ENCODE results near the gene CCND3. TPM values are rescaled to one million over a fixed set of nuclear protein-coding genes. Genes with fewer than 3 reads are reported as not detected.

CCND3 gene
- 54.9 and 113 TPM in 2 replicates for total RNA-seq

- no peak for DNase-seq (ENCODE audit: low read depth)
Measured at GRCh38 chr6:41941280-41942066, at the start of gene CCND3. Gene CCND3 (minus strand): TSS chr6:41941808. CDS start chr6:41941649, 159 bp downstream.

GRCh38 chr6:41986339-41986738, 44.7 kb upstream of the CCND3 start:
- no peak for DNase-seq (ENCODE audit: low read depth)

- DNase-seq (ENCODE audit: low read depth) = peak; percentile 74
Measured at GRCh38 chr6:41984623-41985022, 43.0 kb upstream of the CCND3 start.

GRCh38 chr6:41976794-41977484, 35.3 kb upstream of the CCND3 start:
- DNase-seq (ENCODE audit: low read depth) = peak; percentile 68

GRCh38 chr6:41975276-41975675, 33.7 kb upstream of the CCND3 start:
- DNase-seq (ENCODE audit: low read depth) = no peak

- DNase-seq (ENCODE audit: low read depth) = no peak
Measured at GRCh38 chr6:41974281-41974825, 32.7 kb upstream of the CCND3 start.

- DNase-seq (ENCODE audit: low read depth) = no peak
Measured at GRCh38 chr6:41972826-41973225, 31.2 kb upstream of the CCND3 start.

- DNase-seq (ENCODE audit: low read depth) = peak; percentile 59
Measured at GRCh38 chr6:41970436-41970846, 28.8 kb upstream of the CCND3 start.

- peak; percentile 96 for DNase-seq (ENCODE audit: low read depth)
Measured at GRCh38 chr6:41967312-41968287, 26.0 kb upstream of the CCND3 start.

GRCh38 chr6:41966961-41967311, 25.3 kb upstream of the CCND3 start:
- peak; percentile 96 for DNase-seq (ENCODE audit: low read depth)

- peak; percentile 62 for DNase-seq (ENCODE audit: low read depth)
Measured at GRCh38 chr6:41966214-41966920, 24.8 kb upstream of the CCND3 start.

GRCh38 chr6:41965429-41966213, 24.0 kb upstream of the CCND3 start:
- DNase-seq (ENCODE audit: low read depth) = no peak

GRCh38 chr6:41964201-41964887, 22.7 kb upstream of the CCND3 start:
- DNase-seq (ENCODE audit: low read depth) = no peak

GRCh38 chr6:41963371-41963770, 21.8 kb upstream of the CCND3 start:
- no peak for DNase-seq (ENCODE audit: low read depth)

- no peak for DNase-seq (ENCODE audit: low read depth)
Measured at GRCh38 chr6:41960028-41960427, 18.4 kb upstream of the CCND3 start.

GRCh38 chr6:41958022-41958856, 16.6 kb upstream of the CCND3 start:
- DNase-seq (ENCODE audit: low read depth) = no peak

GRCh38 chr6:41957117-41957516, 15.5 kb upstream of the CCND3 start:
- no peak for DNase-seq (ENCODE audit: low read depth)

GRCh38 chr6:41955412-41955811, 13.8 kb upstream of the CCND3 start:
- DNase-seq (ENCODE audit: low read depth) = no peak

- DNase-seq (ENCODE audit: low read depth) = no peak
Measured at GRCh38 chr6:41954668-41955067, 13.1 kb upstream of the CCND3 start.
